Colonic mucosa (tissue), 4 donors: ENCODE measurements around the gene COL27A1. TPM values are rescaled to one million over a fixed set of nuclear protein-coding genes. Genes with fewer than 3 reads are reported as not detected.

Experiments
- DNase-seq: peaks from one replicate; pipeline ENCODE4 v3.0.0-alpha.2; 2020
- H3K27ac ChIP-seq: fragments of 200-600 bp; one replicate; pipeline ENCODE4 v1.8.0; 2021
- H3K27me3 ChIP-seq: fragments of 200-600 bp; one replicate; pipeline ENCODE4 v1.8.0; 2021
- H3K36me3 ChIP-seq: fragments of 200-600 bp; one replicate; pipeline ENCODE4 v1.8.0; 2021
- H3K4me1 ChIP-seq: fragments of 200-600 bp; one replicate; pipeline ENCODE4 v1.8.0; 2021; ENCODE audit warnings: mild to moderate bottlenecking
- H3K4me3 ChIP-seq: fragments of 200-600 bp; one replicate; pipeline ENCODE4 v1.8.0; 2021
- H3K9ac ChIP-seq, 2 donors: one replicate each; pipeline ENCODE4 v1.7.0; 2013; ENCODE audit warnings: control low read depth in 2 of 2, low read depth in 2 of 2, low read length in 2 of 2
- H3K9me3 ChIP-seq: fragments of 200-600 bp; one replicate; pipeline ENCODE4 v1.8.0; 2021
- CTCF ChIP-seq: fragments of 200-600 bp; IDR thresholded peaks from one replicate; pipeline ENCODE4 v1.8.0; 2022; ENCODE audit warnings: antibody characterized with exemption, mild to moderate bottlenecking
- intact Hi-C: fragments of 100-400 bp; cut with DNase I; formaldehyde crosslinking; loops from one replicate; pipeline ENCODE4 v1.14.1; 2022
- total RNA-seq, 2 donors: library from RNA; stranded (reverse); fragmentation: NEBNext Ultra II Directional in 1 of 2; extraction: Animal tissue kit (Norgen Biotek cat#: 25700) in 1 of 2; gene quantifications; one replicate each; pipeline ENCODE4 v1.2.1, GENCODE V29; 2021
- donor health status: healthy.
- donor health status: DM: no; HTN: no; CAD: no.
- donor health status: DM: no; HTN: no; CAD: no.

The COL27A1 gene
- total RNA-seq, 2 donors from 2014 or later, result 2.9 to 4.2 TPM

GRCh38 chr9:114121227-114122135 lies 33.9 kb upstream of the COL27A1 start:
- intact Hi-C loops, result no loop called here
- Histone ChIP-seq H3K9ac (no peak overlapping the region), H3K27me3 (no peaks in the 10 kb centered on the region), H3K4me1 (no peaks in the 10 kb centered on the region), H3K4me3 (no peak overlapping the region), H3K27ac (no peak overlapping the region), H3K9me3 (no peaks in the 10 kb centered on the region), H3K36me3 (no peaks in the 10 kb centered on the region)
- no peak for DNase-seq
- no peak for TF ChIP-seq CTCF

GRCh38 chr9:114122136-114123027 lies 33.0 kb upstream of the COL27A1 start:
- no peak for DNase-seq
- no peaks in the 10 kb centered on the region for H3K36me3 ChIP-seq
- no peak overlapping the region for H3K27ac ChIP-seq
- H3K9ac ChIP-seq, result no peak overlapping the region
- no peaks in the 10 kb centered on the region for H3K9me3 ChIP-seq
- H3K4me3 ChIP-seq, result no peak overlapping the region
- no peaks in the 10 kb centered on the region for H3K27me3 ChIP-seq
- H3K4me1 ChIP-seq, result no peaks in the 10 kb centered on the region
- no peak for TF ChIP-seq CTCF
- intact Hi-C loops, result no loop called here

GRCh38 chr9:114123031-114123977 lies 32.0 kb upstream of the COL27A1 start:
- Histone ChIP-seq H3K36me3 (no peaks in the 10 kb centered on the region), H3K9ac (no peak overlapping the region), H3K27ac (no peak overlapping the region), H3K4me1 (no peaks in the 10 kb centered on the region), H3K9me3 (no peaks in the 10 kb centered on the region), H3K27me3 (no peaks in the 10 kb centered on the region), H3K4me3 (no peak overlapping the region)
- DNase-seq, result no peak
- intact Hi-C loops, result no loop called here
- TF ChIP-seq CTCF, result no peak

- H3K9me3 ChIP-seq, result no peaks in the 10 kb centered on the region
- intact Hi-C loops, result no loop called here
- no peak overlapping the region for H3K27ac ChIP-seq
- H3K4me1 ChIP-seq, result no peaks in the 10 kb centered on the region
- H3K36me3 ChIP-seq, result no peaks in the 10 kb centered on the region
- no peaks in the 10 kb centered on the region for H3K27me3 ChIP-seq
- TF ChIP-seq CTCF, result no peak
- H3K9ac ChIP-seq, result no peak overlapping the region
- DNase-seq, result no peak
- no peak overlapping the region for H3K4me3 ChIP-seq
Measured at GRCh38 chr9:114124138-114124537, 31.2 kb upstream of the COL27A1 start.
